ENCODE data around the gene HOXA13. TPM values are rescaled to one million over a fixed set of nuclear protein-coding genes. Genes with fewer than 3 reads are reported as not detected.

Gene HOXA13
- total and polyA plus RNA-seq, 10 of the 15 experiments (the other 5 are each of a cell fraction or from before 2014, with no cell fraction given): not detected

DNA sequence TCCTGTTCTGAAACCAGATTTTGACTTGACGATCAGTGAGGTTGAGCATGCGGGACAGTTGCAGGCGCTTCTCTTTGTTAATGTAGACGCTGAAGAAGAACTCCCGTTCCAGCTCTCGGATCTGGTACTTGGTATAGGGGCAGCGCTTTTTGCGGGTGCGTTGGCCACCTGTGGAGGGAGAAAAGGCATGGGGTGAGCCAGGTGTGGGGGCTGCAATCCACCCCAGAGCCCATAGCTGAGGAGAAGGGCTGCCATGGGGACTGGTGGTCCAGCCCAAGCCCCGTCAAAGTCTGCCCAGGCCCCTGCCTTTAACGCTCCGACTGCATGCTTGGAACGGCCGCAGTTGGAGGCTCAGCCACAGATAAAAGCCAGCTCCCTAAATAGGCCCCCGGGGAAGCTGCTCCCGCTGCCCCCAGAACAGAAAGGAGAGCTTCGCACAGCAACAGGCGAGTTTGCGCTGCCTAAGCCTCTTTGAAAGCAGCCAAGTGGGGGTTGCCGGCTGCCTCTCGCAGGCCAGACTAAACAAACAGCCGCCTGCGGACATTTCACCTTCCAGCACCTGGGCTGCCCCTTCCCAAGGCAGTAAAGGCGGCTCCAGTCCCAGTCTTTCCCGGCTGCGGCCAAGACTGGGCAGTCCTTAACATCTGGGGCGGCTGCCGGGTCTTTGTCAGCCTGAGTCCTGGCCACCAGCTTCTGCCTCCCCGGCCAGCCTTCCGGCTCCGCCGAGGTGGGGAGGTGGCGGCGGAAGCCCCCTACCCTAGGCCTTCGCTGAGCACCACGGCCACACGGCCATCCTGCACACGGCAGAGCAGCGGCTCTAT, 16.8 kb downstream of the HOXA13 start:
- H3K4me2 ChIP-seq (ENCODE audit: control insufficient read depth, insufficient read depth): no peak overlapping the region

More for the DNA sequence above, 16.8 kb downstream of the HOXA13 start:
- no TSS peak for BruUV-seq (replicated peaks)
- 43% methylated on average over 38 of the region's 39 CpGs for WGBS (ENCODE audit: insufficient coverage, insufficient replicate concordance, low lambda C conversion rate, missing lambda C conversion rate)
- intact Hi-C loops (cut with micrococcal nuclease; ENCODE audit: unreplicated experiment): no loop called here
- Histone ChIP-seq H3K27me3 (replicated peaks in 1 of 2; ENCODE audit: control insufficient read depth in 2 of 2, insufficient read depth in 2 of 2, low read length in 1 of 2) (peaks cover 30 to 42% of the 10 kb centered on the region in 2 experiments), H3K9ac (ENCODE audit: control insufficient read depth, insufficient read depth, low read length) (no peak overlapping the region), H3K27ac (ENCODE audit: control insufficient read depth, insufficient read depth) (no peak overlapping the region), H3K36me3 (ENCODE audit: control insufficient read depth in 2 of 2, insufficient read depth in 2 of 2, low read length in 1 of 2) (no peaks in the 10 kb centered on the region), H3K4me1 (ENCODE audit: control insufficient read depth, insufficient read depth, low read length) (no peaks in the 10 kb centered on the region), H3K9me3 (replicated peaks; ENCODE audit: control insufficient read depth, insufficient read depth, low read length) (no peaks in the 10 kb centered on the region; the same call in 2 of the 3 replicates), H4K20me1 (ENCODE audit: control insufficient read depth, insufficient read depth) (no peaks in the 10 kb centered on the region), H3K4me3 (no peak overlapping the region), H3K79me2 (ENCODE audit: control insufficient read depth, insufficient read depth, low read length) (no peaks in the 10 kb centered on the region), H2AFZ (ENCODE audit: control insufficient read depth, low read depth, low read length) (no peak overlapping the region)
- TF ChIP-seq BCL3 (IDR thresholded peaks at IDR 0.05; ENCODE audit: borderline replicate concordance, insufficient read depth, low read depth, low read length, poor library complexity, severe bottlenecking) (no peak), KLF5 (IDR thresholded peaks at IDR 0.05; ENCODE audit: partially characterized antibody) (no peak), GATAD2B (conservative IDR thresholded peaks at IDR 0.05; ENCODE audit: low read depth) (no peak), SRF (IDR thresholded peaks at IDR 0.05; ENCODE audit: low read depth in 2 of 2, low read length in 2 of 2) (no peak), POLR2A (IDR thresholded peaks at IDR 0.05; ENCODE audit: low read depth, low read length) (no peak), TAF1 (IDR thresholded peaks at IDR 0.05; ENCODE audit: borderline replicate concordance, low read depth, low read length) (no peak), BMI1 (IDR thresholded peaks at IDR 0.05; ENCODE audit: borderline replicate concordance) (no peak)
- no peak for ATAC-seq
- no peak for DNase-seq (ENCODE audit: low read depth, low spot score)
- ChIA-PET RAD21 (ENCODE audit: unreplicated experiment) (no interaction called here), POLR2A (no interaction called here), CTCF (no interaction called here), SMC1A (ENCODE audit: uncharacterized antibody, unreplicated experiment) (no interaction called here)
- no peak for FAIRE-seq
- in situ Hi-C loops (cut with MboI): no loop called here
